Spleen (tissue), 13 donors: ENCODE measurements around the gene OR10H4. TPM values are rescaled to one million over a fixed set of nuclear protein-coding genes. Genes with fewer than 3 reads are reported as not detected.
A peak's percentile ranks its signal among the peaks of the same experiment; 100 is the strongest.
"Not testable (repeated sequence)": the region's sequence is repeated elsewhere in the genome, so short reads cannot be mapped to it uniquely, and the experiment has no call there.

Source experiments
- DNase-seq: peaks from one replicate; pipeline ENCODE4 v3.0.0-alpha.2; 2020
- H3K27ac ChIP-seq, 8 donors: fragments of 200-600 bp; sonication (generic) in 7 of 8; 1 replicate in 4 of 8; 2 replicates in 4 of 8; pipeline versions ENCODE4 v1.5.0 to v1.8.0; 2016 to 2021; ENCODE audit warnings: inconsistent platforms in 4 of 8, mild to moderate bottlenecking in 4 of 8, moderate library complexity in 1 of 8
- H3K27me3 ChIP-seq, 7 donors: fragments of 200-600 bp; sonication (generic) in 6 of 7; replicated peaks in 1 of 7; 1 replicate in 4 of 7; 2 replicates in 3 of 7; pipeline versions ENCODE4 v1.5.0 to v1.8.0; 2016 to 2021; ENCODE audit warnings: inconsistent platforms in 3 of 7, mild to moderate bottlenecking in 1 of 7
- H3K36me3 ChIP-seq, 6 donors: fragments of 200-600 bp; sonication (generic) in 5 of 6; 1 replicate in 4 of 6; 2 replicates in 2 of 6; pipeline versions ENCODE4 v1.5.0 to v1.8.0; 2016 to 2021; ENCODE audit warnings: inconsistent platforms in 2 of 6
- H3K4me1 ChIP-seq, 6 donors: fragments of 200-600 bp; sonication (generic) in 5 of 6; 1 replicate in 3 of 6; 2 replicates in 3 of 6; pipeline versions ENCODE4 v1.5.0 to v1.8.0; 2016 to 2021; ENCODE audit warnings: inconsistent platforms in 3 of 6
- H3K4me3 ChIP-seq, 8 donors: fragments of 200-600 bp; sonication (generic) in 7 of 8; 1 replicate in 4 of 8; 2 replicates in 4 of 8; pipeline versions ENCODE4 v1.5.0 to v1.8.0; 2016 to 2021; ENCODE audit warnings: inconsistent platforms in 4 of 8, mild to moderate bottlenecking in 4 of 8, moderate library complexity in 2 of 8
- H3K9me3 ChIP-seq, 8 donors: fragments of 200-600 bp; sonication (generic) in 7 of 8; 1 replicate in 4 of 8; 2 replicates in 4 of 8; pipeline versions ENCODE4 v1.5.0 to v1.8.0; 2016 to 2021; ENCODE audit warnings: inconsistent platforms in 4 of 8
- CTCF ChIP-seq, 11 experiments: fragments of 200-600 bp in 7 of 11; fragments of 450-650 bp in 4 of 11; sonication (generic) in 4 of 11; IDR thresholded peaks in 8 of 11; conservative IDR thresholded peaks in 3 of 11; 1 replicate in 7 of 11; 2 replicates in 4 of 11; pipeline versions ENCODE4 v1.4.0 to v1.8.0; 2016 to 2021; ENCODE audit warnings: antibody characterized with exemption in 11 of 11, inconsistent platforms in 4 of 11, mild to moderate bottlenecking in 1 of 11
- POLR2A ChIP-seq, 3 donors: fragments of 450-650 bp; IDR thresholded peaks; one replicate each; pipeline ENCODE4 v1.5.1; 2017; ENCODE audit warnings: antibody characterized with exemption in 3 of 3, mild to moderate bottlenecking in 1 of 3
- POLR2AphosphoS5 ChIP-seq, 3 donors: sonication (generic); formaldehyde crosslinking; IDR thresholded peaks; one replicate each; pipeline ENCODE4 v1.5.1; 2017; ENCODE audit warnings: antibody characterized with exemption in 3 of 3
- WGBS, 5 donors: extraction: QIAGEN DNeasy Blood & Tissue Kit in 3 of 5; methylation state at CpG; one replicate each; pipeline versions ENCODE4 v1.1.5 to v1.1.7; 2013 to 2018; 5-methylcytosine and 5-hydroxymethylcytosine counted together
- intact Hi-C: fragments of 100-400 bp; cut with DNase I; formaldehyde crosslinking; loops from one replicate; pipeline ENCODE4 v1.15.0; 2023; ENCODE audit warnings: low total_unique reads
- long read RNA-seq, 2 donors: transcript quantifications; one replicate each; lab custom pipeline, GENCODE V29; 2026
- polyA plus RNA-seq, 3 donors: library from polyadenylated mRNA; stranded (reverse); fragments of 200-250 nt; gene quantifications; one replicate each; pipeline ENCODE4 v1.2.1, GENCODE V29; 2013
- total RNA-seq, 7 donors: library from RNA; depleted of rRNA in 3 of 7; stranded (reverse); fragments of >200 nt in 3 of 7; fragmentation: NEBNext Ultra II Directional in 4 of 7; extraction: Animal tissue kit (Norgen Biotek cat#: 25700) in 4 of 7; gene quantifications; one replicate each; pipeline versions ENCODE4 v1.1.0 to v1.2.1, GENCODE V29; 2016 to 2021
- donor health status: healthy with polysubstance abuse.
- donor health status: DM: no; HTN: no; CAD: no; lungs with moderate emphysema.
- donor health status: DM: no; HTN: no; CAD: no.
- donor health status: Bipolar disorder and iron deficiency.
- donor health status: healthy.
- donor health status: DM: no; HTN: no; CAD: no.
- donor health status: DM: yes; HTN: yes; CAD: no.

The OR10H4 gene
- total RNA-seq (not detected), polyA plus RNA-seq (not detected)
- long read RNA-seq, donor 1 = 0 reads
- long read RNA-seq, donor 2 = 0 reads

- H3K4me3 ChIP-seq = no peak within 1 kb of the TSS
- H3K4me1 ChIP-seq = no peaks in the 10 kb centered on the region
- no peaks in the 10 kb centered on the region for H3K36me3 ChIP-seq
- TF ChIP-seq POLR2A (IDR thresholded peaks at IDR 0.05) (no peak), CTCF (IDR thresholded peaks at IDR 0.05 in 8 of 11, conservative IDR thresholded peaks at IDR 0.05 in 3 of 11) (no peak), POLR2AphosphoS5 (IDR thresholded peaks at IDR 0.05) (no peak)
- intact Hi-C loops = no loop called here
- no peak within 1 kb of the TSS for H3K27ac ChIP-seq
- peaks cover 3 to 37% (median 22%) of the 10 kb centered on the region in 8 donors for H3K9me3 ChIP-seq
- no peak for DNase-seq
- H3K27me3 ChIP-seq = peaks cover 0 to 20% (median 5%) of the 10 kb centered on the region in 7 donors
Observed at GRCh38 chr19:15948223-15949058, at the start of gene OR10H4. OR10H4 (plus strand) TSS chr19:15949008; CDS start chr19:15949008, 0 bp downstream.

- H3K4me1 ChIP-seq = peaks cover 0 to 14% (median 2%) of the 10 kb centered on the region in 6 donors
- H3K27ac ChIP-seq, intact Hi-C loops, H3K36me3 ChIP-seq, DNase-seq, H3K9me3 ChIP-seq: not testable (repeated sequence)
- WGBS, 5 donors = 17 to 24% (median 21%) methylated on average over 10 to 30 of the region's 30 CpGs
- peaks cover 0 to 54% (median 4%) of the 10 kb centered on the region in 7 donors for H3K27me3 ChIP-seq
- H3K4me3 ChIP-seq = peak overlapping the region in 2 of 8 donors; percentile 21 to 35
Observed at GRCh38 chr19:15899561-15899960, 49.2 kb upstream of the OR10H4 start.

- H3K36me3 ChIP-seq, DNase-seq, H3K27ac ChIP-seq, intact Hi-C loops: not testable (repeated sequence)
- H3K9me3 ChIP-seq = peaks cover 0 to 10% (median 0%) of the 10 kb centered on the region in 8 donors
- WGBS, 5 donors = 0 to 32% (median 18%) methylated on average over 5 to 15 of the region's 15 CpGs
- H3K4me1 ChIP-seq = peaks cover 0 to 14% (median 2%) of the 10 kb centered on the region in 6 donors
- peak overlapping the region in 2 of 8 donors; percentile 21 to 35 for H3K4me3 ChIP-seq
- peaks cover 0 to 55% (median 4%) of the 10 kb centered on the region in 7 donors for H3K27me3 ChIP-seq
Observed at GRCh38 chr19:15900032-15900431, 48.8 kb upstream of the OR10H4 start.

GRCh38 chr19:15900504-15900903 lies 48.3 kb upstream of the OR10H4 start:
- intact Hi-C loops = no loop called here
- Histone ChIP-seq H3K27me3 (peaks cover 0 to 58% (median 4%) of the 10 kb centered on the region in 7 donors), H3K9me3 (peaks cover 0 to 13% (median 0%) of the 10 kb centered on the region in 8 donors), H3K4me3 (no peak overlapping the region), H3K27ac (no peak overlapping the region), H3K4me1 (peaks cover 0 to 14% (median 2%) of the 10 kb centered on the region in 6 donors), H3K36me3 (no peaks in the 10 kb centered on the region)
- no peak for DNase-seq
- 37 to 76% (median 72%) methylated on average over 9 to 11 of the region's 11 CpGs for WGBS, 5 donors
- no peak for TF ChIP-seq POLR2A (IDR thresholded peaks at IDR 0.05)
- no peak for TF ChIP-seq POLR2AphosphoS5 (IDR thresholded peaks at IDR 0.05)
- no peak for TF ChIP-seq CTCF (IDR thresholded peaks at IDR 0.05 in 8 of 11, conservative IDR thresholded peaks at IDR 0.05 in 3 of 11)

- Histone ChIP-seq H3K27ac (no peak overlapping the region), H3K9me3 (peaks cover 0 to 13% (median 0%) of the 10 kb centered on the region in 8 donors), H3K27me3 (peaks cover 0 to 55% (median 4%) of the 10 kb centered on the region in 7 donors), H3K4me3 (no peak overlapping the region), H3K36me3 (no peaks in the 10 kb centered on the region), H3K4me1 (peaks cover 0 to 14% (median 2%) of the 10 kb centered on the region in 6 donors)
- WGBS, 5 donors = 86 to 98% (median 92%) methylated on average over 10 to 11 of the region's 11 CpGs
- intact Hi-C loops = no loop called here
- no peak for DNase-seq
- TF ChIP-seq POLR2A (IDR thresholded peaks at IDR 0.05) (no peak), POLR2AphosphoS5 (IDR thresholded peaks at IDR 0.05) (no peak), CTCF (IDR thresholded peaks at IDR 0.05 in 8 of 11, conservative IDR thresholded peaks at IDR 0.05 in 3 of 11) (no peak)
Observed at GRCh38 chr19:15902254-15902653, 46.6 kb upstream of the OR10H4 start.

- peaks cover 0 to 14% (median 2%) of the 10 kb centered on the region in 6 donors for H3K4me1 ChIP-seq
- DNase-seq, H3K36me3 ChIP-seq, intact Hi-C loops, H3K27ac ChIP-seq, H3K4me3 ChIP-seq: not testable (repeated sequence)
- 85 to 91% (median 90%) methylated on average over 16 to 29 of the region's 29 CpGs for WGBS, 5 donors
- H3K27me3 ChIP-seq = peaks cover 0 to 48% (median 4%) of the 10 kb centered on the region in 7 donors
- H3K9me3 ChIP-seq = peaks cover 0 to 13% (median 0%) of the 10 kb centered on the region in 8 donors
Observed at GRCh38 chr19:15902898-15903297, 45.9 kb upstream of the OR10H4 start.
